CD14-positive monocyte (primary cell): ENCODE results near the gene VIPR1. TPM values are rescaled to one million over a fixed set of nuclear protein-coding genes. Genes with fewer than 3 reads are reported as not detected.

Experiments used
- DNase-seq, 3 donors: peaks; one replicate each; pipeline ENCODE4 v3.0.0-alpha.2; 2011 to 2022
- H2AFZ ChIP-seq: 2 replicates; pipeline ENCODE4 v1.6.0; 2012; ENCODE audit warnings: mild to moderate bottlenecking, low read depth, low read length, inconsistent platforms; ENCODE audit not compliant: insufficient read depth, poor library complexity, severe bottlenecking
- H3K27ac ChIP-seq, 2 donors: 1 replicate in 1 of 2; 2 replicates in 1 of 2; pipeline ENCODE4 v1.5.1; 2012 to 2013; ENCODE audit warnings: low read length in 2 of 2, control low read depth in 1 of 2, inconsistent platforms in 1 of 2, low read depth in 1 of 2, mild to moderate bottlenecking in 1 of 2
- H3K27me3 ChIP-seq, 2 donors: one replicate each; pipeline versions ENCODE4 v1.6.0 to v1.6.1; 2011 to 2013; ENCODE audit warnings: low read length in 2 of 2; ENCODE audit not compliant: control insufficient read depth in 2 of 2, insufficient read depth in 2 of 2
- H3K36me3 ChIP-seq, 2 donors: replicated peaks in 1 of 2; 1 replicate in 1 of 2; 2 replicates in 1 of 2; pipeline versions ENCODE4 v1.5.1 to v1.6.1; 2012 to 2013; ENCODE audit warnings: low read length in 2 of 2, control low read depth in 1 of 2, inconsistent platforms in 1 of 2, mild to moderate bottlenecking in 1 of 2; ENCODE audit not compliant: insufficient read depth in 2 of 2, control insufficient read depth in 1 of 2
- H3K4me1 ChIP-seq, 2 donors: 1 replicate in 1 of 2; 2 replicates in 1 of 2; pipeline versions ENCODE4 v1.5.1 to v1.6.1; 2012 to 2013; ENCODE audit warnings: low read length in 2 of 2, control low read depth in 1 of 2, inconsistent platforms in 1 of 2, mild to moderate bottlenecking in 1 of 2, moderate library complexity in 1 of 2; ENCODE audit not compliant: insufficient read depth in 2 of 2, control insufficient read depth in 1 of 2
- H3K4me2 ChIP-seq: replicated peaks from 2 replicates; pipeline ENCODE3; 2012; ENCODE audit warnings: low read length, moderate library complexity, mild to moderate bottlenecking; ENCODE audit not compliant: poor library complexity, severe bottlenecking; ENCODE audit errors: extremely low read depth
- H3K4me3 ChIP-seq, 3 experiments: fragments of 200-600 bp in 1 of 3; sonication (generic) in 1 of 3; replicated peaks in 1 of 3; 1 replicate in 2 of 3; 2 replicates in 1 of 3; pipeline ENCODE4 v1.5.1; 2011 to 2013; ENCODE audit warnings: low read length in 3 of 3, mild to moderate bottlenecking in 3 of 3, control low read depth in 2 of 3, low read depth in 2 of 3, inconsistent platforms in 1 of 3, moderate library complexity in 1 of 3
- H3K79me2 ChIP-seq: 2 replicates; pipeline ENCODE4 v1.6.0; 2012; ENCODE audit warnings: mild to moderate bottlenecking, control low read depth, inconsistent platforms, low read length, moderate library complexity; ENCODE audit not compliant: insufficient read depth
- H3K9ac ChIP-seq: 2 replicates; pipeline ENCODE4 v1.6.0; 2017; ENCODE audit warnings: low read length, mild to moderate bottlenecking; ENCODE audit not compliant: insufficient read depth, poor library complexity, severe bottlenecking
- H3K9me3 ChIP-seq, 2 donors: replicated peaks in 1 of 2; 1 replicate in 1 of 2; 2 replicates in 1 of 2; pipeline versions ENCODE4 v1.5.1 to v1.6.1; 2012 to 2013; ENCODE audit warnings: low read length in 2 of 2, control low read depth in 1 of 2; ENCODE audit not compliant: control insufficient read depth in 1 of 2, insufficient read depth in 1 of 2
- H4K20me1 ChIP-seq: 2 replicates; pipeline ENCODE4 v1.6.0; 2012; ENCODE audit warnings: mild to moderate bottlenecking, low read length, control low read depth, moderate library complexity; ENCODE audit not compliant: insufficient read depth
- H3K27ac Mint-ChIP-seq, 7 donors: one replicate each; pipeline ENCODE4 v1.8.0; 2020; ENCODE audit warnings: mild to moderate bottlenecking in 7 of 7, mixed read lengths in 7 of 7, moderate library complexity in 6 of 7, inconsistent platforms in 2 of 7
- H3K27me3 Mint-ChIP-seq, 3 donors: one replicate each; pipeline ENCODE4 v1.8.0; 2021 to 2022; ENCODE audit warnings: low read depth in 3 of 3, mild to moderate bottlenecking in 3 of 3, mixed read lengths in 3 of 3, moderate library complexity in 3 of 3, inconsistent platforms in 1 of 3
- H3K36me3 Mint-ChIP-seq, 2 donors: one replicate each; pipeline ENCODE4 v1.8.0; 2020; ENCODE audit warnings: mixed read lengths in 2 of 2, inconsistent platforms in 1 of 2, mild to moderate bottlenecking in 1 of 2
- H3K4me1 Mint-ChIP-seq: one replicate; pipeline ENCODE4 v1.8.0; 2020; ENCODE audit warnings: mild to moderate bottlenecking, mixed read lengths
- H3K4me3 Mint-ChIP-seq, 2 donors: one replicate each; pipeline ENCODE4 v1.8.0; 2020; ENCODE audit warnings: mild to moderate bottlenecking in 2 of 2, mixed read lengths in 2 of 2, moderate library complexity in 1 of 2
- H3K9me3 Mint-ChIP-seq, 7 donors: one replicate each; pipeline ENCODE4 v1.8.0; 2020 to 2022; ENCODE audit warnings: mixed read lengths in 7 of 7, mild to moderate bottlenecking in 6 of 7, moderate library complexity in 6 of 7, inconsistent platforms in 2 of 7
- CTCF ChIP-seq: fragments of 200-600 bp; IDR thresholded peaks from one replicate; pipeline ENCODE4 v1.8.0; 2022; ENCODE audit warnings: antibody characterized with exemption, mild to moderate bottlenecking
- WGBS: methylation state at CpG from one replicate; pipeline ENCODE4 v1.1.5; 2013; ENCODE audit warnings: missing lambda C conversion rate; ENCODE audit not compliant: insufficient coverage; 5-methylcytosine and 5-hydroxymethylcytosine counted together
- intact Hi-C, 2 donors: fragments of 100-400 bp; cut with micrococcal nuclease; formaldehyde crosslinking; loops; one replicate each; pipeline versions ENCODE4 v1.15.0 to v1.15.1; 2023
- polyA plus RNA-seq, 3 donors: library from polyadenylated mRNA; depleted of rRNA in 1 of 3; unstranded in 2 of 3; stranded (reverse) in 1 of 3; fragments of 300-500 nt in 2 of 3; fragments of >200 nt in 1 of 3; fragmentation: Illumina TruSeq in 2 of 3; gene quantifications; 1 replicate in 2 of 3; 2 replicates in 1 of 3; pipeline ENCODE4 v1.2.3, GENCODE V29; 2012 to 2021

The VIPR1 gene
- polyA plus RNA-seq, 3 donors: 15.5 to 80.9 (median 16.0) TPM

- DNase-seq: peak in 2 of 3 donors; percentile 25 to 30
- intact Hi-C loops: no loop called here
- Histone ChIP-seq H3K27ac (peak overlapping the region in 1 of 2 donors; percentile 29), H3K9ac (no peak overlapping the region), H3K9me3 (no peaks in the 10 kb centered on the region), H4K20me1 (peaks cover 59% of the 10 kb centered on the region), H2AFZ (no peak overlapping the region), H3K36me3 (peaks cover 12 to 52% of the 10 kb centered on the region in 2 donors), H3K79me2 (peaks cover 4% of the 10 kb centered on the region), H3K4me2 (peak overlapping the region; percentile 14), H3K27me3 (no peaks in the 10 kb centered on the region), H3K4me3 (no peak overlapping the region), H3K4me1 (peaks cover 51 to 62% of the 10 kb centered on the region in 2 donors)
- no peak for TF ChIP-seq CTCF
- Mint-ChIP-seq H3K9me3 (no peaks in the 10 kb centered on the region), H3K4me1 (peaks cover 58% of the 10 kb centered on the region), H3K27me3 (peaks cover 0 to 6% (median 1%) of the 10 kb centered on the region in 3 donors), H3K4me3 (no peak overlapping the region), H3K27ac (no peak overlapping the region), H3K36me3 (peaks cover 59 to 71% of the 10 kb centered on the region in 2 donors)
- 75% methylated on average over 1 of the region's 2 CpGs for WGBS
These were observed 9.3 kb downstream of the VIPR1 start for GRCh38 chr3:42511736-42512135.

- Histone ChIP-seq H3K4me1 (peaks cover 39 to 49% of the 10 kb centered on the region in 2 donors), H4K20me1 (peaks cover 55% of the 10 kb centered on the region), H3K36me3 (peaks cover 18 to 63% of the 10 kb centered on the region in 2 donors), H3K4me2 (no peak overlapping the region), H3K9me3 (no peaks in the 10 kb centered on the region), H3K79me2 (peaks cover 4% of the 10 kb centered on the region), H3K27ac (no peak overlapping the region), H3K9ac (no peak overlapping the region), H2AFZ (no peak overlapping the region), H3K27me3 (no peaks in the 10 kb centered on the region), H3K4me3 (no peak overlapping the region)
- H3K36me3 Mint-ChIP-seq: peaks cover 60 to 78% of the 10 kb centered on the region in 2 donors
- intact Hi-C loops: no loop called here
- H3K4me3 Mint-ChIP-seq: peak overlapping the region in 1 of 2 donors; percentile 21
- peaks cover 45% of the 10 kb centered on the region for H3K4me1 Mint-ChIP-seq
- 100% methylated on average over 3 of the region's 3 CpGs for WGBS
- no peak for TF ChIP-seq CTCF
- peaks cover 0 to 8% (median 1%) of the 10 kb centered on the region in 3 donors for H3K27me3 Mint-ChIP-seq
- H3K9me3 Mint-ChIP-seq: peaks cover 0 to 2% (median 0%) of the 10 kb centered on the region in 7 donors
- H3K27ac Mint-ChIP-seq: no peak overlapping the region
- DNase-seq: no peak
These were observed 10.7 kb downstream of the VIPR1 start for GRCh38 chr3:42513121-42513520.
